Measurements from ENCODE around the gene SEPTIN7. TPM values are rescaled to one million over a fixed set of nuclear protein-coding genes. Genes with fewer than 3 reads are reported as not detected.

Gene SEPTIN7
- total RNA-seq, 1 experiment from 2014 or later, result 140 TPM

DNA sequence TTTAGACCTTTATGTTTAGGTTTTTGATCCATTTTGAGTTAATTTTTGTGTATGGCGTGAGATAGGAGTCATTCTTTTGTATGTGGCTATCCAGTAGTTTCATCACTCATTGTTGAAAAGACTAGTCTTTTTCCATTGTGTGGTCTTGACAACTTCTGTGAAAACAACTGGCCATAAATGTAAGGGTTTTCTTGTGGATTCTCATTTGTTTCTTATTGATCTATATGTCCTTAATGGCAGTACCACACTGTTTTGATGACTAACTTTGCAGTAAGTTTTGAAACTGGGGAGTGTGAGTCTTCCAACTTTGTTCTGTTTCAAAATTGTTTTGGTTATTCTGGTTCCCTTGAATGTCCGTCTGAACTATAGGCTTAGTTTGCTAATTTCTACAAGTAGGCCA, 16.3 kb downstream of the SEPTIN7 start:
- ATAC-seq (no peak), DNase-seq (ENCODE audit: low read depth, low spot score) (no peak)
- TF ChIP-seq EZH2phosphoT487 (IDR thresholded peaks at IDR 0.05; ENCODE audit: borderline replicate concordance), result no peak
- TF ChIP-seq, protein P1, sequence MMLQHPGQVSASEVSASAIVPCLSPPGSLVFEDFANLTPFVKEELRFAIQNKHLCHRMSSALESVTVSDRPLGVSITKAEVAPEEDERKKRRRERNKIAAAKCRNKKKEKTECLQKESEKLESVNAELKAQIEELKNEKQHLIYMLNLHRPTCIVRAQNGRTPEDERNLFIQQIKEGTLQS (IDR thresholded peaks at IDR 0.05), result no peak
- TF ChIP-seq ZNF274 (IDR thresholded peaks at IDR 0.05; ENCODE audit: low read depth, low read length), result no peak
- no peak for TF ChIP-seq FOSL1 (IDR thresholded peaks at IDR 0.05; ENCODE audit: low read depth)
- TF ChIP-seq SIN3A (IDR thresholded peaks at IDR 0.05; ENCODE audit: low read depth), result no peak
- no peak for TF ChIP-seq ELF1 (IDR thresholded peaks at IDR 0.05; ENCODE audit: borderline replicate concordance, low read depth)
- no peak for TF ChIP-seq EZH2 (IDR thresholded peaks at IDR 0.05)
- no peak for TF ChIP-seq JUND (IDR thresholded peaks at IDR 0.05)
- TF ChIP-seq SRF (IDR thresholded peaks at IDR 0.05; ENCODE audit: low read depth), result no peak
- no peak for TF ChIP-seq POLR2A (IDR thresholded peaks at IDR 0.05; ENCODE audit: borderline replicate concordance, extremely low read depth, insufficient read depth, insufficient read length)
- no peak for TF ChIP-seq EGR1 (IDR thresholded peaks at IDR 0.05; ENCODE audit: low read depth)
- TF ChIP-seq ZFX (IDR thresholded peaks at IDR 0.05), result no peak
- no peak for TF ChIP-seq RAD21 (IDR thresholded peaks at IDR 0.05; ENCODE audit: low read depth)
- TF ChIP-seq, protein P2, sequence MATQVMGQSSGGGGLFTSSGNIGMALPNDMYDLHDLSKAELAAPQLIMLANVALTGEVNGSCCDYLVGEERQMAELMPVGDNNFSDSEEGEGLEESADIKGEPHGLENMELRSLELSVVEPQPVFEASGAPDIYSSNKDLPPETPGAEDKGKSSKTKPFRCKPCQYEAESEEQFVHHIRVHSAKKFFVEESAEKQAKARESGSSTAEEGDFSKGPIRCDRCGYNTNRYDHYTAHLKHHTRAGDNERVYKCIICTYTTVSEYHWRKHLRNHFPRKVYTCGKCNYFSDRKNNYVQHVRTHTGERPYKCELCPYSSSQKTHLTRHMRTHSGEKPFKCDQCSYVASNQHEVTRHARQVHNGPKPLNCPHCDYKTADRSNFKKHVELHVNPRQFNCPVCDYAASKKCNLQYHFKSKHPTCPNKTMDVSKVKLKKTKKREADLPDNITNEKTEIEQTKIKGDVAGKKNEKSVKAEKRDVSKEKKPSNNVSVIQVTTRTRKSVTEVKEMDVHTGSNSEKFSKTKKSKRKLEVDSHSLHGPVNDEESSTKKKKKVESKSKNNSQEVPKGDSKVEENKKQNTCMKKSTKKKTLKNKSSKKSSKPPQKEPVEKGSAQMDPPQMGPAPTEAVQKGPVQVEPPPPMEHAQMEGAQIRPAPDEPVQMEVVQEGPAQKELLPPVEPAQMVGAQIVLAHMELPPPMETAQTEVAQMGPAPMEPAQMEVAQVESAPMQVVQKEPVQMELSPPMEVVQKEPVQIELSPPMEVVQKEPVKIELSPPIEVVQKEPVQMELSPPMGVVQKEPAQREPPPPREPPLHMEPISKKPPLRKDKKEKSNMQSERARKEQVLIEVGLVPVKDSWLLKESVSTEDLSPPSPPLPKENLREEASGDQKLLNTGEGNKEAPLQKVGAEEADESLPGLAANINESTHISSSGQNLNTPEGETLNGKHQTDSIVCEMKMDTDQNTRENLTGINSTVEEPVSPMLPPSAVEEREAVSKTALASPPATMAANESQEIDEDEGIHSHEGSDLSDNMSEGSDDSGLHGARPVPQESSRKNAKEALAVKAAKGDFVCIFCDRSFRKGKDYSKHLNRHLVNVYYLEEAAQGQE (IDR thresholded peaks at IDR 0.05; ENCODE audit: low read depth), result no peak
- no peak for TF ChIP-seq CBX3 (IDR thresholded peaks at IDR 0.05; ENCODE audit: low read depth)
- TF ChIP-seq YY1 (IDR thresholded peaks at IDR 0.05; ENCODE audit: extremely low read depth, insufficient replicate concordance, low read depth, low read length), result no peak
- TF ChIP-seq, protein P3, sequence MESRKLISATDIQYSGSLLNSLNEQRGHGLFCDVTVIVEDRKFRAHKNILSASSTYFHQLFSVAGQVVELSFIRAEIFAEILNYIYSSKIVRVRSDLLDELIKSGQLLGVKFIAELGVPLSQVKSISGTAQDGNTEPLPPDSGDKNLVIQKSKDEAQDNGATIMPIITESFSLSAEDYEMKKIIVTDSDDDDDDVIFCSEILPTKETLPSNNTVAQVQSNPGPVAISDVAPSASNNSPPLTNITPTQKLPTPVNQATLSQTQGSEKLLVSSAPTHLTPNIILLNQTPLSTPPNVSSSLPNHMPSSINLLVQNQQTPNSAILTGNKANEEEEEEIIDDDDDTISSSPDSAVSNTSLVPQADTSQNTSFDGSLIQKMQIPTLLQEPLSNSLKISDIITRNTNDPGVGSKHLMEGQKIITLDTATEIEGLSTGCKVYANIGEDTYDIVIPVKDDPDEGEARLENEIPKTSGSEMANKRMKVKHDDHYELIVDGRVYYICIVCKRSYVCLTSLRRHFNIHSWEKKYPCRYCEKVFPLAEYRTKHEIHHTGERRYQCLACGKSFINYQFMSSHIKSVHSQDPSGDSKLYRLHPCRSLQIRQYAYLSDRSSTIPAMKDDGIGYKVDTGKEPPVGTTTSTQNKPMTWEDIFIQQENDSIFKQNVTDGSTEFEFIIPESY (IDR thresholded peaks at IDR 0.05; ENCODE audit: extremely low read depth, insufficient replicate concordance, low read length), result no peak
- TF ChIP-seq, protein P4, sequence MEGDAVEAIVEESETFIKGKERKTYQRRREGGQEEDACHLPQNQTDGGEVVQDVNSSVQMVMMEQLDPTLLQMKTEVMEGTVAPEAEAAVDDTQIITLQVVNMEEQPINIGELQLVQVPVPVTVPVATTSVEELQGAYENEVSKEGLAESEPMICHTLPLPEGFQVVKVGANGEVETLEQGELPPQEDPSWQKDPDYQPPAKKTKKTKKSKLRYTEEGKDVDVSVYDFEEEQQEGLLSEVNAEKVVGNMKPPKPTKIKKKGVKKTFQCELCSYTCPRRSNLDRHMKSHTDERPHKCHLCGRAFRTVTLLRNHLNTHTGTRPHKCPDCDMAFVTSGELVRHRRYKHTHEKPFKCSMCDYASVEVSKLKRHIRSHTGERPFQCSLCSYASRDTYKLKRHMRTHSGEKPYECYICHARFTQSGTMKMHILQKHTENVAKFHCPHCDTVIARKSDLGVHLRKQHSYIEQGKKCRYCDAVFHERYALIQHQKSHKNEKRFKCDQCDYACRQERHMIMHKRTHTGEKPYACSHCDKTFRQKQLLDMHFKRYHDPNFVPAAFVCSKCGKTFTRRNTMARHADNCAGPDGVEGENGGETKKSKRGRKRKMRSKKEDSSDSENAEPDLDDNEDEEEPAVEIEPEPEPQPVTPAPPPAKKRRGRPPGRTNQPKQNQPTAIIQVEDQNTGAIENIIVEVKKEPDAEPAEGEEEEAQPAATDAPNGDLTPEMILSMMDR (IDR thresholded peaks at IDR 0.05 in 2 of 3, conservative IDR thresholded peaks at IDR 0.05 in 1 of 3; ENCODE audit: borderline replicate concordance in 1 of 3, insufficient read depth in 1 of 3, low read depth in 2 of 3, low read length in 2 of 3), result no peak
- no peak for TF ChIP-seq CEBPB (IDR thresholded peaks at IDR 0.05; ENCODE audit: low read depth)
- TF ChIP-seq TCF7L2 (IDR thresholded peaks at IDR 0.05; ENCODE audit: borderline replicate concordance, extremely low read depth, insufficient read depth, insufficient read length), result no peak
- CTCF ChIA-PET, result no interaction called here
- Histone ChIP-seq H2AFZ (ENCODE audit: low read depth, low read length, poor library complexity, severe bottlenecking) (no peak overlapping the region), H3K27ac (ENCODE audit: low read depth, low read length) (no peak overlapping the region), H3K9me2 (ENCODE audit: insufficient read depth) (no peaks in the 10 kb centered on the region), H3K36me3 (ENCODE audit: control insufficient read depth in 1 of 2, insufficient read depth in 2 of 2, low read length in 2 of 2) (no peaks in the 10 kb centered on the region), H3K79me2 (ENCODE audit: insufficient read depth, low read length) (peaks cover 99% of the 10 kb centered on the region), H3K9ac (ENCODE audit: low read length) (no peak overlapping the region), H3K4me2 (ENCODE audit: low read length) (no peak overlapping the region), H3K4me1 (ENCODE audit: control insufficient read depth in 1 of 2, insufficient read depth in 2 of 2, low read length in 2 of 2) (no peaks in the 10 kb centered on the region), H3K27me3 (ENCODE audit: insufficient read depth, low read length) (no peaks in the 10 kb centered on the region), H3K4me3 (replicated peaks in 1 of 2; ENCODE audit: low read depth in 1 of 2, low read length in 2 of 2) (no peak overlapping the region), H3K9me3 (ENCODE audit: control insufficient read depth in 1 of 2, insufficient read depth in 1 of 2, low read depth in 1 of 2, low read length in 2 of 2) (no peaks in the 10 kb centered on the region), H4K20me1 (ENCODE audit: insufficient read depth) (peaks cover 17% of the 10 kb centered on the region; the same call in 1 of the 2 replicates)
- RAD21 ChIA-PET (ENCODE audit: low non-redundant PET in 1 of 2, low total read pairs in 2 of 2, uncharacterized antibody in 2 of 2, unreplicated experiment in 2 of 2), result no interaction called here
- intact Hi-C loops (cut with micrococcal nuclease), result no loop called here
- POLR2A ChIA-PET, result no interaction called here
- BruUV-seq (replicated peaks), result no TSS peak

All from HCT116 (cell line).